Activated CD8-positive, alpha-beta T cell treated with anti-CD3 and anti-CD28 coated beads for 36 hours (primary cell): ENCODE data around the gene SNAPC4. TPM values are rescaled to one million over a fixed set of nuclear protein-coding genes. Genes with fewer than 3 reads are reported as not detected.

Source experiments
- ATAC-seq: fragments of 200-7000 bp; cut with Tn5 transposase; one replicate; pipeline ENCODE4 v1.10.0; 2021; ENCODE audit warnings: mild to moderate bottlenecking, moderate library complexity
- CTCF ChIA-PET: fragments of 350-600 bp; sonication (Branson Sonifier 250); formaldehyde crosslinking; loops from one replicate; lab custom pipeline; 2021; ENCODE audit warnings: antibody characterized with exemption; lab: Charles Lee
- POLR2A ChIA-PET: fragments of 350-600 bp; sonication (Branson Sonifier 250); formaldehyde crosslinking; loops from one replicate; lab custom pipeline; 2021; ENCODE audit warnings: antibody characterized with exemption; lab: Charles Lee
- DNase-seq: peaks from one replicate; pipeline ENCODE4 v3.0.0-alpha.2; 2020
- H3K27ac Mint-ChIP-seq: one replicate; pipeline ENCODE4 v1.8.0; 2021; ENCODE audit warnings: mild to moderate bottlenecking, mixed read lengths
- H3K27me3 Mint-ChIP-seq: one replicate; pipeline ENCODE4 v1.8.0; 2021; ENCODE audit warnings: mixed read lengths
- H3K36me3 Mint-ChIP-seq: one replicate; pipeline ENCODE4 v1.8.0; 2021; ENCODE audit warnings: low read depth, mixed read lengths
- H3K4me1 Mint-ChIP-seq: one replicate; pipeline ENCODE4 v1.8.0; 2021; ENCODE audit warnings: low read depth, mixed read lengths
- H3K4me3 Mint-ChIP-seq: one replicate; pipeline ENCODE4 v1.8.0; 2021; ENCODE audit warnings: mild to moderate bottlenecking, moderate library complexity, mixed read lengths
- H3K9me3 Mint-ChIP-seq: one replicate; pipeline ENCODE4 v1.8.0; 2021; ENCODE audit warnings: mixed read lengths
- intact Hi-C: fragments of 100-400 bp; cut with micrococcal nuclease; formaldehyde crosslinking; loops from one replicate; pipeline ENCODE4 v1.10.0; 2022
- total RNA-seq, 2 experiments: library from RNA; stranded (reverse); gene quantifications; one replicate each; pipeline ENCODE4 v1.2.3, GENCODE V29; 2021
- TF ChIP-seq, protein P1 (sequence below): fragments of 200-600 bp; IDR thresholded peaks from one replicate; pipeline ENCODE4 v1.8.0; 2022; ENCODE audit warnings: antibody characterized with exemption, mild to moderate bottlenecking

The SNAPC4 gene
- total RNA-seq, 2 experiments from 2014 or later, result 15.5 to 17.1 TPM

DNA sequence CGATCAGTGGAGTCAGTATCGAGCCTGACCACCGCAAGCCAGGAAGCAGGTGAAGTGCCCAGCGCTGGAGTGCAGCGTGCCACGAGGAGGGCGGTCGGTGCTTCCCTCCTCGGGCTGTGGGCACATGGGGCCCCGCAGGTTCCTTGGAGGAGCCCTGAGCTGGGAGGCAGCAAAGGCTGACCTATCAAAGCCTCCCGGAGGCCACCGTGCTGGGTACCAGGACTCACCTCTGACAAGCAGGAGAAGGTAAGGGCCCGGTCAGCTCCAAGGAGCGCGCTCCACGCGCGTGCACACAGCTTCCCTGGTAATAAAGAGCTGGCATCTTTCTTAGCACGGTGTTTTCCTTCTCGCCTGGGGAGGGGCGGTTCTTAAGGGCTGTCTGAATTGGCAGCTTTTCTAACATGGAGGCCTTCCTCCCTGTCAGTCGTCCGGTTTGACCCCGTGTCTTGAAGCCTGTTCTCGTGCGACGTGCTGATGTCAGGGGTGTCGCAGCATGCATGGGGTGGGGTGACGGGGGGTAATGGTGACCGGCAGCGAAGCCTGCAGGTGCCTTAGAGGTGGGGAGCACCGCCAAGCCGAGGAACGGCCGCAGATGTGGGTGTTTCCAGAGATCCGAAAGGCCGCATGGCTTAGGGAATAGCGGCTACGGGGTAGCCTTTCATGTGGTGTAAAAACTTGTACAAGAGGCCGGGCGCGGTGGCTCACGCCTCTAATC is 23.6 kb upstream of the SNAPC4 start:
- Mint-ChIP-seq H3K27me3 (no peaks in the 10 kb centered on the region), H3K36me3 (peaks cover 35% of the 10 kb centered on the region), H3K4me3 (no peak overlapping the region), H3K27ac (no peak overlapping the region), H3K9me3 (no peaks in the 10 kb centered on the region), H3K4me1 (no peaks in the 10 kb centered on the region)
- ATAC-seq (no peak), DNase-seq (no peak)
- intact Hi-C loops, result no loop called here
- TF ChIP-seq, protein P1, sequence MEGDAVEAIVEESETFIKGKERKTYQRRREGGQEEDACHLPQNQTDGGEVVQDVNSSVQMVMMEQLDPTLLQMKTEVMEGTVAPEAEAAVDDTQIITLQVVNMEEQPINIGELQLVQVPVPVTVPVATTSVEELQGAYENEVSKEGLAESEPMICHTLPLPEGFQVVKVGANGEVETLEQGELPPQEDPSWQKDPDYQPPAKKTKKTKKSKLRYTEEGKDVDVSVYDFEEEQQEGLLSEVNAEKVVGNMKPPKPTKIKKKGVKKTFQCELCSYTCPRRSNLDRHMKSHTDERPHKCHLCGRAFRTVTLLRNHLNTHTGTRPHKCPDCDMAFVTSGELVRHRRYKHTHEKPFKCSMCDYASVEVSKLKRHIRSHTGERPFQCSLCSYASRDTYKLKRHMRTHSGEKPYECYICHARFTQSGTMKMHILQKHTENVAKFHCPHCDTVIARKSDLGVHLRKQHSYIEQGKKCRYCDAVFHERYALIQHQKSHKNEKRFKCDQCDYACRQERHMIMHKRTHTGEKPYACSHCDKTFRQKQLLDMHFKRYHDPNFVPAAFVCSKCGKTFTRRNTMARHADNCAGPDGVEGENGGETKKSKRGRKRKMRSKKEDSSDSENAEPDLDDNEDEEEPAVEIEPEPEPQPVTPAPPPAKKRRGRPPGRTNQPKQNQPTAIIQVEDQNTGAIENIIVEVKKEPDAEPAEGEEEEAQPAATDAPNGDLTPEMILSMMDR, result no peak
- ChIA-PET POLR2A (interaction anchor here (1.1 to 1.7 kb wide), 4 partner anchors 10 to 22 kb away, joined by 3 to 5 read pairs (median 4); no protein-coding TSS in a partner anchor), CTCF (interaction anchor here (0.9 kb wide), 1 partner anchor 83 kb away, joined by 3 read pairs; no protein-coding TSS in a partner anchor)

DNA sequence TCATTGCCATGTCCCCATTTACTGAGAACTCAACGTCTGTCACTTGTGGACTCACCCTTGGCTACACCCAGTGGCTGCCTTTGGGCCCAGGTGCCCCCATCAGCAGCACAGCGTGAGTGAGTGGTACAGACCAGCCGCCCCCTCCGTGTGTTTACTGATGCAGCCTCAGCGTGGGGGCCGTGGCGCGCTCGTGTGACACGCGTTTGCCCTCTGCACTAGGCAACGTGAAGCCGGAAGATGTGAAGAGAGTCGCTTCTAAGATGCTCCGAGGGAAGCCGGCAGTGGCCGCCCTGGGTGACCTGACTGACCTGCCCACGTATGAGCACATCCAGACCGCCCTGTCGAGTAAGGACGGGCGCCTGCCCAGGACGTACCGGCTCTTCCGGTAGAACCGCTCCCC is 22.9 kb upstream of the SNAPC4 start:
- Mint-ChIP-seq H3K27ac (no peak overlapping the region), H3K36me3 (peaks cover 40% of the 10 kb centered on the region)
- POLR2A ChIA-PET, result interaction anchor here (0.6 to 1.7 kb wide), 4 partner anchors 10 to 21 kb away, joined by 3 to 5 read pairs (median 4); no protein-coding TSS in a partner anchor

DNA sequence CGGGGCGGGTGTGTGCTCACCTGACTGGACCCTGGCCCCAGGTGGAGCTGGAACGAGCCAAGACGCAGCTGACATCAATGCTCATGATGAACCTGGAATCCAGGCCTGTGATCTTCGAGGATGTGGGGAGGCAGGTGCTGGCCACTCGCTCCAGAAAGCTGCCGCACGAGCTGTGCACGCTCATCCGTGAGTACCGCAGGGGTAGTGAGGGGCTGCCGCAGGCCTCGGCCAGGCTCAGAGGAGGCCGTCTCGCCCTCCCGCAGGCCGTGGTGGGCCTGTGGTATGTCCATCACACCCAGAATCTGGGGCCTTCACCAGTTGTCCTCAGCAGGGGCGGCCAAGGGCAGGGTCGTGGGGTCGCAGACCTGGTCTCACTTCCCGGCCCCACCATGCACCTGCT is 21.8 kb upstream of the SNAPC4 start:
- ATAC-seq, result no peak
- CTCF ChIA-PET, result no interaction called here
- POLR2A ChIA-PET, result no interaction called here
- Mint-ChIP-seq H3K36me3 (peaks cover 46% of the 10 kb centered on the region), H3K27ac (no peak overlapping the region), H3K9me3 (no peaks in the 10 kb centered on the region), H3K27me3 (no peaks in the 10 kb centered on the region), H3K4me3 (no peak overlapping the region), H3K4me1 (no peaks in the 10 kb centered on the region)
- DNase-seq, result no peak
- intact Hi-C loops, result no loop called here
- TF ChIP-seq, protein P1, result no peak

More for the DNA sequence above, 22.9 kb upstream of the SNAPC4 start:
- TF ChIP-seq, protein P1, result no peak
- Mint-ChIP-seq H3K9me3 (no peaks in the 10 kb centered on the region), H3K4me1 (no peaks in the 10 kb centered on the region), H3K27me3 (no peaks in the 10 kb centered on the region), H3K4me3 (no peak overlapping the region)
- intact Hi-C loops, result no loop called here
- DNase-seq (no peak), ATAC-seq (no peak)
- CTCF ChIA-PET, result interaction anchor here (0.6 to 0.9 kb wide), 2 partner anchors 82 to 91 kb away, joined by 3 read pairs; no protein-coding TSS in a partner anchor

DNA sequence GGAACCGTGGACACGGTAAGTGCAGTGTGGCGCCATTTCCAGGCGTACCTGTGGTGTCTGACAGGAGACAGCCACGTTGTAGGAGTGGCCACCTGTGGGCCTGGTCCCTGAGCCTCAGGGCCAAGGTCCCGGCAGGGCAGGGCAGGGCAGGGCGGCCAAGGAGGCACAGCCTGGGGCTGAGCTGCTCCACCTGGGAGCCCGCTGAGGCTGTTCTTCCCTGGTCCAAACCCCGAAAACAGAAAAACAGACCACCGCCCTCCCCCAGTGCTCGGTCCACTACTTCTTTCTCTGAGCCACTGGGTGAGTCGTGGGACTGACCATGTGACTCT is 19.1 kb upstream of the SNAPC4 start:
- Mint-ChIP-seq H3K36me3 (peaks cover 54% of the 10 kb centered on the region), H3K4me1 (no peaks in the 10 kb centered on the region), H3K9me3 (no peaks in the 10 kb centered on the region), H3K27me3 (no peaks in the 10 kb centered on the region), H3K4me3 (no peak overlapping the region), H3K27ac (no peak overlapping the region)
- intact Hi-C loops, result no loop called here
- ChIA-PET CTCF (interaction anchor here (1.4 kb wide), 1 partner anchor 55 kb away, joined by 3 read pairs; the partner anchor contains the start of gene DNLZ), POLR2A (interaction anchor here (0.7 to 3.0 kb wide), 2 partner anchors 9 to 14 kb away, joined by 3 to 8 read pairs; partner anchors contain the start of genes ENTR1 and PMPCA)
- DNase-seq, result no peak
- ATAC-seq, result no peak
- TF ChIP-seq, protein P1, result no peak
